NT2/D1 (cell line): ENCODE results near the gene PDHX.

Experiments
- YY1 ChIP-seq: IDR thresholded peaks from 2 replicates; pipeline ENCODE4 v1.6.1; 2011; ENCODE audit not compliant: insufficient read length, insufficient read depth
- ZNF274 ChIP-seq: IDR thresholded peaks from 2 replicates; pipeline ENCODE4 v1.6.1; 2011; ENCODE audit warnings: mild to moderate bottlenecking, low read depth, low read length

- no peak for TF ChIP-seq ZNF274
- TF ChIP-seq YY1 = no peak
Observed at GRCh38 chr11:34976496-34977088, 60.2 kb downstream of the PDHX start.
